K562 (cell line): ENCODE data around the gene KCNG1. TPM values are rescaled to one million over a fixed set of nuclear protein-coding genes. Genes with fewer than 3 reads are reported as not detected.

ENCODE experiments used
- ATAC-seq: fragments of 200-7000 bp; cut with Tn5 transposase; 3 replicates; pipeline ENCODE4 v1.9.1; 2020; ENCODE audit warnings: moderate library complexity
- BruUV-seq: library from RNA; stranded (reverse); fragments of 400-500 nt; replicated peaks from 2 replicates; lab custom pipeline; 2021; lab: Mats Ljungman, UMichigan
- CTCF ChIA-PET: fragments of 300-600 bp; formaldehyde crosslinking; extraction: SDS; loops from one replicate; lab custom pipeline; 2021; ENCODE audit warnings: low intra/inter-chr PET ratio; lab: Yijun Ruan, JAX
- POLR2A ChIA-PET: fragments of 300-600, 350-650 bp; sonication (Branson Sonifier 250); formaldehyde crosslinking; extraction: SDS; loops from one replicate; lab custom pipeline; 2021; ENCODE audit warnings: antibody characterized with exemption, inconsistent platforms; lab: Yijun Ruan, JAX
- DNase-seq, 4 experiments: peaks; one replicate each; pipeline versions ENCODE4 v3.0.0 to v3.0.0-alpha.2; 2011 to 2018; ENCODE audit warnings: low spot score in 3 of 4, mixed read lengths in 3 of 4; ENCODE audit errors: extremely low read depth in 1 of 4
- FAIRE-seq: peaks from 2 replicates; lab custom pipeline; 2011; peaks lifted over from hg19 to GRCh38; lab: Jason Lieb, UNC
- H2AFZ ChIP-seq: 2 replicates; pipeline ENCODE4 v1.6.0; 2011; ENCODE audit warnings: low read depth, low read length, control low read depth, inconsistent platforms
- H3K27ac ChIP-seq: fragments of 200-600 bp; 3 replicates; pipeline ENCODE4 v1.8.0; 2011; ENCODE audit warnings: low read depth, mild to moderate bottlenecking, control low read depth, inconsistent platforms, low read length, moderate library complexity, mixed read lengths; ENCODE audit errors: extremely low read depth
- H3K27me3 ChIP-seq, 2 experiments: fragments of 300-600 bp in 1 of 2; 2 replicates in 1 of 2; 3 replicates in 1 of 2; pipeline versions ENCODE4 v1.6.0 to v1.8.0; 2011; ENCODE audit warnings: inconsistent platforms in 2 of 2, low read length in 2 of 2, mild to moderate bottlenecking in 1 of 2, mixed read lengths in 1 of 2, moderate library complexity in 1 of 2; ENCODE audit not compliant: control insufficient read depth in 2 of 2, insufficient read depth in 2 of 2
- H3K36me3 ChIP-seq: fragments of 300-600 bp; 3 replicates; pipeline ENCODE4 v1.8.0; 2011; ENCODE audit warnings: mild to moderate bottlenecking, low read length, inconsistent platforms; ENCODE audit not compliant: control insufficient read depth, insufficient read depth
- H3K4me1 ChIP-seq, 2 experiments: fragments of 200-600 bp in 1 of 2; replicated peaks in 1 of 2; 2 replicates in 1 of 2; 3 replicates in 1 of 2; pipeline versions ENCODE4 v1.5.1 to v1.8.0; 2011; ENCODE audit warnings: inconsistent platforms in 2 of 2, low read length in 2 of 2, mild to moderate bottlenecking in 1 of 2, mixed read lengths in 1 of 2, moderate library complexity in 1 of 2; ENCODE audit not compliant: control insufficient read depth in 2 of 2, insufficient read depth in 2 of 2
- H3K4me2 ChIP-seq: 2 replicates; pipeline ENCODE4 v1.6.1; 2011; ENCODE audit warnings: low read length, control low read depth, inconsistent platforms, mixed read lengths; ENCODE audit not compliant: insufficient read depth
- H3K4me3 ChIP-seq: fragments of 200-600 bp; sonication (generic), shearing (Covaris generic); 2 replicates; pipeline ENCODE4 v1.5.1; 2016; ENCODE audit warnings: control low read depth, inconsistent platforms
- H3K79me2 ChIP-seq: fragments of 200-600 bp; 3 replicates; pipeline ENCODE4 v1.8.0; 2011; ENCODE audit warnings: low read length, inconsistent platforms; ENCODE audit not compliant: control insufficient read depth, insufficient read depth
- H3K9ac ChIP-seq, 2 experiments: 2 replicates each; pipeline versions ENCODE4 v1.6.0 to v1.6.1; 2011; ENCODE audit warnings: low read depth in 2 of 2, low read length in 2 of 2, control low read depth in 1 of 2, inconsistent platforms in 1 of 2, mild to moderate bottlenecking in 1 of 2, mixed read lengths in 1 of 2; ENCODE audit not compliant: insufficient read depth in 1 of 2
- H3K9me1 ChIP-seq: one replicate; pipeline ENCODE4 v1.6.0; 2011; ENCODE audit warnings: inconsistent platforms, mild to moderate bottlenecking, low read length, moderate library complexity; ENCODE audit not compliant: control insufficient read depth, insufficient read depth
- H3K9me3 ChIP-seq: replicated peaks from 2 replicates; pipeline ENCODE4 v1.5.1; 2011; ENCODE audit warnings: low read depth, low read length, inconsistent platforms; ENCODE audit not compliant: control insufficient read depth, insufficient read depth
- H4K20me1 ChIP-seq: replicated peaks from 2 replicates; pipeline ENCODE4 v1.6.1; 2011; ENCODE audit warnings: low read length, inconsistent platforms, mixed read lengths; ENCODE audit not compliant: control insufficient read depth, insufficient read depth
- BHLHE40 ChIP-seq: IDR thresholded peaks from 2 replicates; pipeline ENCODE4 v1.6.1; 2011; ENCODE audit warnings: low read length, improper control_type of control experiment
- ETV1 ChIP-seq: fragments of 450-650 bp; conservative IDR thresholded peaks from 2 replicates; pipeline ENCODE4 v1.6.1; 2016; ENCODE audit warnings: missing genetic modification characterization, control low read depth, low read depth, missing compliant biosample characterization
- GTF2F1 ChIP-seq: IDR thresholded peaks from 2 replicates; pipeline ENCODE4 v1.6.1; 2011; ENCODE audit warnings: low read depth, low read length, improper control_type of control experiment
- RBBP5 ChIP-seq: fragments of 200-600 bp; sonication (generic); IDR thresholded peaks from 2 replicates; pipeline ENCODE4 v1.6.1; 2012; ENCODE audit warnings: borderline replicate concordance, mild to moderate bottlenecking, low read length, control low read depth, inconsistent platforms; ENCODE audit not compliant: insufficient read depth, poor library complexity, severe bottlenecking
- RBM22 ChIP-seq: fragments of 200-400 bp; formaldehyde crosslinking; IDR thresholded peaks from 2 replicates; pipeline ENCODE4 v1.6.1; 2018; ENCODE audit warnings: low read length, low read depth; ENCODE audit not compliant: poor library complexity, severe bottlenecking
- RCOR1 ChIP-seq, 2 experiments: IDR thresholded peaks; 2 replicates each; pipeline ENCODE4 v1.6.1; 2012; ENCODE audit warnings: low read depth in 2 of 2, low read length in 2 of 2, borderline replicate concordance in 1 of 2, improper control_type of control experiment in 1 of 2
- SREBF1 ChIP-seq: fragments of 150-350 bp; IDR thresholded peaks from 2 replicates; pipeline ENCODE4 v1.6.1; 2014; ENCODE audit warnings: antibody characterized with exemption, low read depth, low read length, borderline replicate concordance
- ZNF3 ChIP-seq: fragments of 250-450 bp; sonication (Bioruptor Pico); IDR thresholded peaks from 2 replicates; pipeline ENCODE4 v1.5.0; 2021; ENCODE audit warnings: mild to moderate bottlenecking, moderate library complexity
- ZNF583 ChIP-seq: fragments of 250-450 bp; sonication (Bioruptor Pico); IDR thresholded peaks from 2 replicates; pipeline ENCODE4 v1.4.0; 2020
- WGBS: fragments of 100-300 bp; shearing (Covaris generic); methylation state at CpG from one replicate; pipeline ENCODE4 v1.1.6; 2016; ENCODE audit warnings: low coverage, mixed read lengths; ENCODE audit not compliant: insufficient coverage; ENCODE audit errors: missing lambda C conversion rate; 5-methylcytosine and 5-hydroxymethylcytosine counted together
- in situ Hi-C: fragments of 300-500 bp; cut with MboI; formaldehyde crosslinking; loops from 4 replicates; pipeline ENCODE4 v1.15.0; 2018; ENCODE audit warnings: inconsistent platforms, mixed read lengths
- intact Hi-C: fragments of 100-400 bp; cut with micrococcal nuclease; formaldehyde crosslinking; loops from 2 replicates; pipeline ENCODE4 v1.14.2; 2022
- polyA plus RNA-seq, 8 experiments: library from polyadenylated mRNA; depleted of rRNA in 4 of 8; stranded (reverse) in 5 of 8; unstranded in 3 of 8; fragments of >200 nt; fragmentation: Nextera tagmentation in 2 of 8; fragmentation: Illumina TruSeq in 1 of 8; extraction: Ambion mirVana in 2 of 8; extraction: Trizol in 1 of 8; gene quantifications; 2 replicates each; pipeline versions ENCODE4 v1.2.1 to v1.2.3, GENCODE V29; 2011 to 2014; ENCODE audit warnings: inconsistent platforms in 1 of 8, missing spikeins in 1 of 8
- total RNA-seq, 7 experiments: library from RNA; depleted of rRNA in 6 of 7; stranded (reverse); fragments of >200 nt in 6 of 7; fragmentation: Illumina TruSeq in 2 of 7; extraction: Trizol in 2 of 7; gene quantifications; 2 replicates each; pipeline versions ENCODE4 v1.2.1 to v1.2.3, GENCODE V29; 2011 to 2021; ENCODE audit warnings: low replicate concordance in 1 of 7

KCNG1 gene
- total and polyA plus RNA-seq, 9 of the 15 experiments (the other 6 are each of a cell fraction or from before 2014, with no cell fraction given): 0.06 to 1.5 (median 0.22) TPM; not detected in 2

- no peak for FAIRE-seq
- DNase-seq: no peak
- no peak for ATAC-seq
- TF ChIP-seq RBBP5 (no peak), ETV1 (tag) (no peak), BHLHE40 (no peak), ZNF3 (CRISPR knock-in tag) (no peak), GTF2F1 (no peak), RBM22 (no peak), RCOR1 (IDR thresholded peaks at IDR 0.05; ENCODE audit: borderline replicate concordance in 1 of 2, low read depth in 2 of 2, low read length in 2 of 2) (no peak), ZNF583 (CRISPR knock-in tag) (no peak), SREBF1 (no peak)
- Histone ChIP-seq H3K36me3 (no peaks in the 10 kb centered on the region), H3K9me1 (no peaks in the 10 kb centered on the region), H3K9ac (no peak overlapping the region), H3K27ac (no peak overlapping the region), H4K20me1 (no peaks in the 10 kb centered on the region; the same call in 1 of the 2 replicates), H3K79me2 (no peaks in the 10 kb centered on the region), H3K4me2 (peak overlapping the region; percentile 41; the same call in 1 of the 2 replicates), H3K9me3 (no peaks in the 10 kb centered on the region), H2AFZ (0 out of 2 replicates have a peak overlapping the region, but pooled peaks have one; percentile 42), H3K4me1 (0 out of 5 replicates have a peak, but pooled peaks cover 0 to 5% of the 10 kb centered on the region in 2 experiments), H3K27me3 (peaks cover 12 to 35% of the 10 kb centered on the region in 2 experiments; a peak in 4 of 5 replicates), H3K4me3 (no peak overlapping the region)
- WGBS: 40% methylated on average over 4 of the region's 4 CpGs
- intact Hi-C loops (loop anchor here (5.0 kb wide), 1 partner anchor 230 kb away; no protein-coding TSS in a partner anchor), in situ Hi-C loops (loop anchor here (25.0 kb wide), 1 partner anchor 1095 kb away; no protein-coding TSS in a partner anchor)
- no TSS peak for BruUV-seq
- ChIA-PET CTCF (interaction anchor here (0.6 to 0.8 kb wide), 4 partner anchors 18 to 632 kb away, joined by 3 read pairs; no protein-coding TSS in a partner anchor), POLR2A (interaction anchor here (0.6 to 2.0 kb wide), 4 partner anchors 11 to 320 kb away, joined by 3 to 4 read pairs (median 3); no protein-coding TSS in a partner anchor)
Observed at GRCh38 chr20:50992336-50992732, 30.6 kb downstream of the KCNG1 start.
